H9 (cell line): ENCODE measurements around the gene SLC19A1. TPM values are rescaled to one million over a fixed set of nuclear protein-coding genes. Genes with fewer than 3 reads are reported as not detected.

Experiments
- DNase-seq: peaks from one replicate; pipeline ENCODE4 v3.0.0-alpha.2; 2017
- H2AFZ ChIP-seq: one replicate; pipeline ENCODE4 v1.6.1; 2013; ENCODE audit warnings: mild to moderate bottlenecking, low read length, control low read depth, moderate library complexity
- H2AK5ac ChIP-seq: 2 replicates; pipeline ENCODE4 v1.6.1; 2013; ENCODE audit warnings: low read length, control low read depth, mixed read lengths; ENCODE audit not compliant: insufficient read length
- H2BK120ac ChIP-seq: one replicate; pipeline ENCODE4 v1.6.1; 2013; ENCODE audit warnings: low read depth, mild to moderate bottlenecking, low read length, control low read depth, inconsistent platforms; ENCODE audit not compliant: poor library complexity, severe bottlenecking
- H2BK12ac ChIP-seq: 2 replicates; pipeline ENCODE4 v1.6.1; 2013; ENCODE audit warnings: low read length, control low read depth, mixed read lengths, low read depth; ENCODE audit not compliant: insufficient read length
- H2BK15ac ChIP-seq: 2 replicates; pipeline ENCODE4 v1.6.1; 2013; ENCODE audit warnings: low read depth, low read length, control low read depth
- H2BK20ac ChIP-seq: one replicate; pipeline ENCODE4 v1.6.1; 2013; ENCODE audit warnings: low read depth, mild to moderate bottlenecking, low read length, control low read depth, inconsistent platforms; ENCODE audit not compliant: poor library complexity, severe bottlenecking
- H2BK5ac ChIP-seq: 2 replicates; pipeline ENCODE4 v1.6.1; 2013; ENCODE audit warnings: low read length, control low read depth, mixed read lengths; ENCODE audit not compliant: insufficient read length
- H3K14ac ChIP-seq: 2 replicates; pipeline ENCODE4 v1.6.1; 2013; ENCODE audit warnings: low read length, control low read depth; ENCODE audit not compliant: insufficient read depth
- H3K18ac ChIP-seq: 2 replicates; pipeline ENCODE4 v1.6.1; 2013; ENCODE audit warnings: low read depth, mild to moderate bottlenecking, mixed read lengths, low read length, control low read depth; ENCODE audit not compliant: insufficient read length
- H3K23ac ChIP-seq: 2 replicates; pipeline ENCODE4 v1.6.1; 2013; ENCODE audit warnings: low read length, control low read depth, mixed read lengths, low read depth; ENCODE audit not compliant: insufficient read length
- H3K23me2 ChIP-seq: 2 replicates; pipeline ENCODE4 v1.6.1; 2013; ENCODE audit warnings: low read depth, mild to moderate bottlenecking, mixed read lengths, low read length, control low read depth; ENCODE audit not compliant: insufficient read length, poor library complexity, severe bottlenecking
- H3K27ac ChIP-seq: 2 replicates; pipeline ENCODE4 v1.5.1; 2013; ENCODE audit warnings: low read length, control low read depth, mixed read lengths, low read depth; ENCODE audit not compliant: insufficient read length
- H3K27me3 ChIP-seq: 2 replicates; pipeline ENCODE4 v1.6.1; 2013; ENCODE audit warnings: low read length, control low read depth, inconsistent platforms; ENCODE audit not compliant: insufficient read depth
- H3K4ac ChIP-seq: 2 replicates; pipeline ENCODE4 v1.6.1; 2013; ENCODE audit warnings: low read depth, mild to moderate bottlenecking, control low read depth, inconsistent platforms, low read length, moderate library complexity
- H3K4me1 ChIP-seq: 2 replicates; pipeline ENCODE4 v1.6.1; 2013; ENCODE audit warnings: low read length, control low read depth, inconsistent platforms; ENCODE audit not compliant: insufficient read depth
- H3K4me2 ChIP-seq: 2 replicates; pipeline ENCODE4 v1.6.1; 2013; ENCODE audit warnings: low read length, control low read depth, mixed read lengths; ENCODE audit not compliant: insufficient read length, insufficient read depth
- H3K56ac ChIP-seq: 2 replicates; pipeline ENCODE4 v1.6.1; 2013; ENCODE audit warnings: low read depth, mild to moderate bottlenecking, mixed read lengths, low read length, control low read depth; ENCODE audit not compliant: insufficient read length
- H3K79me1 ChIP-seq: 2 replicates; pipeline ENCODE4 v1.6.1; 2013; ENCODE audit warnings: low read depth, mild to moderate bottlenecking, moderate library complexity, low read length, control low read depth, inconsistent platforms; ENCODE audit not compliant: insufficient read depth, poor library complexity, severe bottlenecking
- H3K79me2 ChIP-seq: 2 replicates; pipeline ENCODE4 v1.6.1; 2013; ENCODE audit warnings: low read length, control low read depth, inconsistent platforms; ENCODE audit not compliant: insufficient read depth
- H3K9ac ChIP-seq: 2 replicates; pipeline ENCODE4 v1.6.1; 2013; ENCODE audit warnings: low read length, control low read depth, mixed read lengths; ENCODE audit not compliant: insufficient read length; ENCODE audit errors: extremely low read depth
- H3K9me3 ChIP-seq: one replicate; pipeline ENCODE4 v1.6.1; 2013; ENCODE audit warnings: low read depth, low read length, inconsistent platforms; ENCODE audit not compliant: control insufficient read depth
- H3T11ph ChIP-seq: one replicate; pipeline ENCODE4 v1.6.1; 2013; ENCODE audit warnings: mild to moderate bottlenecking, low read length, control low read depth, inconsistent platforms
- H4K20me1 ChIP-seq: one replicate; pipeline ENCODE4 v1.6.1; 2013; ENCODE audit not compliant: control insufficient read depth, insufficient read length, insufficient read depth
- H4K5ac ChIP-seq: 2 replicates; pipeline ENCODE4 v1.6.1; 2013; ENCODE audit warnings: low read depth, mild to moderate bottlenecking, mixed read lengths, low read length, control low read depth; ENCODE audit not compliant: insufficient read length
- H4K8ac ChIP-seq: replicated peaks from 2 replicates; pipeline ENCODE4 v1.6.1; 2013; ENCODE audit warnings: low read length, control low read depth, mixed read lengths, low read depth; ENCODE audit not compliant: insufficient read length
- H4K91ac ChIP-seq: 2 replicates; pipeline ENCODE4 v1.6.1; 2013; ENCODE audit warnings: low read depth, mild to moderate bottlenecking, moderate library complexity, mixed read lengths, low read length, control low read depth; ENCODE audit not compliant: insufficient read length
- H3K27ac Mint-ChIP-seq, 3 experiments: 2 replicates in 2 of 3; 3 replicates in 1 of 3; pipeline ENCODE4 v1.8.0; 2020 to 2021; ENCODE audit warnings: mixed read lengths in 3 of 3, mild to moderate bottlenecking in 1 of 3, moderate library complexity in 1 of 3
- H3K27me3 Mint-ChIP-seq: 2 replicates; pipeline ENCODE4 v1.8.0; 2021; ENCODE audit warnings: low read depth, mild to moderate bottlenecking, moderate library complexity, mixed read lengths
- H3K36me3 Mint-ChIP-seq, 3 experiments: 2 replicates in 2 of 3; 3 replicates in 1 of 3; pipeline ENCODE4 v1.8.0; 2020 to 2021; ENCODE audit warnings: low read depth in 3 of 3, mixed read lengths in 3 of 3; ENCODE audit not compliant: insufficient read depth in 1 of 3
- H3K4me1 Mint-ChIP-seq, 2 experiments: 2 replicates each; pipeline ENCODE4 v1.8.0; 2020; ENCODE audit warnings: mixed read lengths in 2 of 2
- H3K4me3 Mint-ChIP-seq, 2 experiments: 2 replicates in 1 of 2; 3 replicates in 1 of 2; pipeline ENCODE4 v1.8.0; 2020 to 2021; ENCODE audit warnings: mild to moderate bottlenecking in 2 of 2, mixed read lengths in 2 of 2, moderate library complexity in 1 of 2
- H3K9me3 Mint-ChIP-seq, 2 experiments: 2 replicates in 1 of 2; 3 replicates in 1 of 2; pipeline ENCODE4 v1.8.0; 2020; ENCODE audit warnings: mild to moderate bottlenecking in 2 of 2, mixed read lengths in 2 of 2, moderate library complexity in 1 of 2
- WGBS: extraction: QIAGEN DNeasy Blood & Tissue Kit; methylation state at CpG from one replicate; pipeline ENCODE4 v1.1.7; 2013; ENCODE audit warnings: missing lambda C conversion rate, low lambda C conversion rate, mixed read lengths; ENCODE audit not compliant: insufficient read length; ENCODE audit errors: extremely low coverage; 5-methylcytosine and 5-hydroxymethylcytosine counted together
- total RNA-seq: library from RNA; stranded (reverse); gene quantifications from 2 replicates; pipeline ENCODE4 v1.2.1, GENCODE V29; 2021
- TF ChIP-seq, protein P1 (sequence below): fragments of 200-600 bp; sonication (generic); conservative IDR thresholded peaks from 3 replicates; pipeline ENCODE4 v1.8.0; 2021; ENCODE audit warnings: antibody characterized with exemption, mild to moderate bottlenecking

SLC19A1 gene
- total RNA-seq, 1 experiment from 2014 or later, result 32.4 TPM

DNA sequence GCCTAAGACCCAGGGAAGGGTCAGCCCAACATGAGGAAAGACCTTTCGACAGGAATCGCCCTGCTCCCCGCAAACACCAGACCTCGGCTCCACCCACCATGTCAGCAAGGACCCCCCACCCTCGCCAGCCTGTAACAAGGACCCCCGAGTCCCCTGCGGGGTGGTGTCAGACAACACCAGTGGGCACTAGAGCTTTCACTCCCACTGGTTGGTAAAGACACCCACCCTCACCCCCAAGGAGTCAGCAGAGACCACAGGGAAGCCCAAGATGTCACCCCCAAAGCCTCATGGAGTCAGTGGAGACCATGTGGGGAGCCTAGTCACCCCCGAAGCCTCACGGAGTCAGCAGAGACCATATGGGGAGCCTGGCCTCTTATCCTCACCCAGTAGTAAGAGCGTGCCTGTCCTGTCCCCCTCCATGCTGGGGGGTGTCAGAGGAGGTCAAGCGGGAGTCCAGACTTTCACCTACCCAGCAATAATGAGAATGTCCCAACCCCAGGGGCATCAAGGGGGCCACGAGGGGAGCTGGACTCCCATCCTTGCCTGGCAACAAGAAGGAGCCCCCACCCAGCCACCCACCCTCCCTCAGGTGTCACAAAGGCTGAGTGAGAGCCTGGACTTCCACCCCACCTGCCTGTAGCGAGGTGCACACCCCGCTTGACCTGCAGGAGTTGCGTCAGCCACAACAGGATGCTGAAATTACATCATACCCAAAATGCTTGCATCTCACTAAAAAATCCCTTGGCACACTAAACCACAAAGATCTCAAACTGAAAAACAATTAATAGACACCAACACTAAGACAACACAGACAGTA, 24.8 kb downstream of the SLC19A1 start:
- no CpG with 5 or more reads among the region's 15 CpGs for WGBS

More for the DNA sequence above, 24.8 kb downstream of the SLC19A1 start:
- Histone ChIP-seq H3T11ph (no peak overlapping the region), H2AFZ (no peak overlapping the region), H3K27ac (no peak overlapping the region), H3K79me1 (no peaks in the 10 kb centered on the region), H2BK120ac (no peak overlapping the region), H3K27me3 (no peaks in the 10 kb centered on the region), H2BK20ac (no peak overlapping the region), H4K8ac (no peak overlapping the region), H2BK12ac (no peak overlapping the region), H3K9ac (no peak overlapping the region), H3K4me2 (no peak overlapping the region), H3K23ac (no peak overlapping the region), H2BK15ac (no peak overlapping the region), H3K14ac (no peak overlapping the region), H3K23me2 (no peaks in the 10 kb centered on the region), H3K9me3 (peaks cover 3% of the 10 kb centered on the region), H4K91ac (no peak overlapping the region), H4K20me1 (no peaks in the 10 kb centered on the region), H3K4me1 (no peaks in the 10 kb centered on the region), H4K5ac (no peak overlapping the region), H3K79me2 (no peaks in the 10 kb centered on the region), H2AK5ac (no peak overlapping the region), H3K18ac (no peak overlapping the region), H3K4ac (no peak overlapping the region), H2BK5ac (no peak overlapping the region), H3K56ac (no peak overlapping the region)
- Mint-ChIP-seq H3K27ac (no peak overlapping the region), H3K36me3 (peaks cover 48 to 69% (median 68%) of the 10 kb centered on the region in 3 experiments), H3K27me3 (peaks cover 11% of the 10 kb centered on the region), H3K4me1 (no peaks in the 10 kb centered on the region), H3K9me3 (peaks cover 45 to 46% of the 10 kb centered on the region in 2 experiments), H3K4me3 (no peak overlapping the region)
- TF ChIP-seq, protein P1, sequence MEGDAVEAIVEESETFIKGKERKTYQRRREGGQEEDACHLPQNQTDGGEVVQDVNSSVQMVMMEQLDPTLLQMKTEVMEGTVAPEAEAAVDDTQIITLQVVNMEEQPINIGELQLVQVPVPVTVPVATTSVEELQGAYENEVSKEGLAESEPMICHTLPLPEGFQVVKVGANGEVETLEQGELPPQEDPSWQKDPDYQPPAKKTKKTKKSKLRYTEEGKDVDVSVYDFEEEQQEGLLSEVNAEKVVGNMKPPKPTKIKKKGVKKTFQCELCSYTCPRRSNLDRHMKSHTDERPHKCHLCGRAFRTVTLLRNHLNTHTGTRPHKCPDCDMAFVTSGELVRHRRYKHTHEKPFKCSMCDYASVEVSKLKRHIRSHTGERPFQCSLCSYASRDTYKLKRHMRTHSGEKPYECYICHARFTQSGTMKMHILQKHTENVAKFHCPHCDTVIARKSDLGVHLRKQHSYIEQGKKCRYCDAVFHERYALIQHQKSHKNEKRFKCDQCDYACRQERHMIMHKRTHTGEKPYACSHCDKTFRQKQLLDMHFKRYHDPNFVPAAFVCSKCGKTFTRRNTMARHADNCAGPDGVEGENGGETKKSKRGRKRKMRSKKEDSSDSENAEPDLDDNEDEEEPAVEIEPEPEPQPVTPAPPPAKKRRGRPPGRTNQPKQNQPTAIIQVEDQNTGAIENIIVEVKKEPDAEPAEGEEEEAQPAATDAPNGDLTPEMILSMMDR, result no peak
- DNase-seq, result no peak
